Body of pancreas (tissue), 4 donors: ENCODE data around the gene MED20. TPM values are rescaled to one million over a fixed set of nuclear protein-coding genes. Genes with fewer than 3 reads are reported as not detected.

Experiments used
- ATAC-seq: fragments of 150-250 bp; one replicate; pipeline ENCODE4 v1.9.1; 2016
- DNase-seq, 4 donors: peaks; one replicate each; pipeline ENCODE4 v3.0.0-alpha.2; 2019
- H3K27ac ChIP-seq, 4 donors: fragments of 200-600 bp; sonication (generic); 1 replicate in 3 of 4; 2 replicates in 1 of 4; pipeline versions ENCODE4 v1.5.1 to v1.6.1; 2016 to 2019; ENCODE audit warnings: mild to moderate bottlenecking in 1 of 4, mixed read lengths in 1 of 4, moderate library complexity in 1 of 4
- H3K27me3 ChIP-seq, 2 donors: fragments of 200-600 bp; sonication (generic); one replicate each; pipeline ENCODE4 v1.6.0; 2016; ENCODE audit warnings: mild to moderate bottlenecking in 1 of 2
- H3K36me3 ChIP-seq, 2 donors: fragments of 200-600 bp; sonication (generic); replicated peaks in 1 of 2; 2 replicates each; pipeline ENCODE4 v1.5.1; 2016; ENCODE audit warnings: low read depth in 2 of 2; ENCODE audit not compliant: insufficient read depth in 1 of 2
- H3K4me1 ChIP-seq: fragments of 200-600 bp; sonication (generic); one replicate; pipeline ENCODE4 v1.6.0; 2016
- H3K4me3 ChIP-seq, 2 donors: fragments of 200-600 bp; sonication (generic); 1 replicate in 1 of 2; 2 replicates in 1 of 2; pipeline ENCODE4 v1.5.1; 2016 to 2019
- H3K9me3 ChIP-seq, 3 donors: fragments of 200-600 bp; sonication (generic); 1 replicate in 2 of 3; 2 replicates in 1 of 3; pipeline ENCODE4 v1.5.1; 2016
- CTCF ChIP-seq, 7 experiments: fragments of 450-650 bp in 4 of 7; fragments of 200-600 bp in 3 of 7; sonication (generic) in 3 of 7; IDR thresholded peaks; one replicate each; pipeline ENCODE4 v1.5.1; 2016 to 2019; ENCODE audit warnings: antibody characterized with exemption in 7 of 7
- POLR2A ChIP-seq, 3 donors: fragments of 450-650 bp; IDR thresholded peaks; one replicate each; pipeline ENCODE4 v1.6.1; 2016; ENCODE audit warnings: antibody characterized with exemption in 3 of 3, mild to moderate bottlenecking in 2 of 3
- WGBS, 2 donors: methylation state at CpG; one replicate each; pipeline ENCODE4 v1.1.5; 2017; 5-methylcytosine and 5-hydroxymethylcytosine counted together
- intact Hi-C: fragments of 100-400 bp; cut with DNase I; formaldehyde crosslinking; loops from one replicate; pipeline ENCODE4 v1.15.1; 2023
- total RNA-seq, 2 donors: library from RNA; depleted of rRNA; stranded (reverse); fragments of >200 nt; gene quantifications; one replicate each; pipeline ENCODE4 v1.1.0, GENCODE V29; 2016

Gene MED20
- total RNA-seq, 2 donors from 2014 or later: 9.9 to 17.8 TPM

GRCh38 chr6:41878961-41879405 is 42.0 kb downstream of the MED20 start:
- DNase-seq (no peak), ATAC-seq (no peak)
- H3K4me3 ChIP-seq: no peak overlapping the region
- H3K27ac ChIP-seq: no peak overlapping the region
- H3K9me3 ChIP-seq: no peaks in the 10 kb centered on the region
- H3K4me1 ChIP-seq: no peaks in the 10 kb centered on the region
- H3K27me3 ChIP-seq: no peaks in the 10 kb centered on the region
- H3K36me3 ChIP-seq: no peaks in the 10 kb centered on the region
- intact Hi-C loops: no loop called here
- no peak for TF ChIP-seq CTCF (IDR thresholded peaks at IDR 0.05)
- no peak for TF ChIP-seq POLR2A (IDR thresholded peaks at IDR 0.05)
- WGBS, 2 donors: 88 to 90% methylated on average over 5 of the region's 5 CpGs

- Histone ChIP-seq H3K27me3 (no peaks in the 10 kb centered on the region), H3K4me1 (no peaks in the 10 kb centered on the region), H3K36me3 (no peaks in the 10 kb centered on the region), H3K27ac (no peak overlapping the region), H3K4me3 (no peak overlapping the region), H3K9me3 (no peaks in the 10 kb centered on the region)
- TF ChIP-seq CTCF (IDR thresholded peaks at IDR 0.05): no peak
- no peak for TF ChIP-seq POLR2A (IDR thresholded peaks at IDR 0.05)
- DNase-seq (no peak), ATAC-seq (no peak)
- WGBS, 2 donors: 71 to 72% methylated on average over 2 of the region's 2 CpGs
- intact Hi-C loops: no loop called here
Observed at GRCh38 chr6:41878246-41878645, 42.7 kb downstream of the MED20 start.

DNA sequence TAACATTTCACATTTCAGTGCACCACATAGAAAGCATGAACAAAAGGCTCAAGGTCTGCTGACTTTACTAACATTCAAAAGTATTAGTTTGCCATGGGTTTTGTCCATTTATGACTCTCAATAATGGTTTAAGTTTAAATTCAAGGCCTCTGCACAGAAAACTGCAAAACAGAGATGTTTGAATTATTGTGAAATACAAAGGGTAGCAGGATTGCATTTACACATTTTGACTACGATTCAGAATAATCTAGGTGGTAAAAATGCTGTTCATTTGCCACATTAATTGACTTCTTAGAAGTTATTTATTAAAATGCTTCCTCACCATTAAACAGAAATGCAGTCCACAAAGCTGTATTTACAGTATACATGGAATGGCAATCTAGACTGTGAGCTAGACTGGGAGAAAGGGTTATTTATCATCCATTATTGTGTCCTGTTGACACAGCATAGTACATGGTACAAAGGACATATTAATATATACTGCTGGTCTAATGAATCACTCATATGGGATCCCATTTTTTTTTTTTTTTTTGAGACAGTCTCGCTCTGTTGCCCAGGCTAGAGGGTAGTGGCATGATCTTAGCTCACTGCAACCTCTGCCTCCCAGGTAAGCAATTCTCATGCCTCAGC is 43.8 kb downstream of the MED20 start:
- TF ChIP-seq CTCF (IDR thresholded peaks at IDR 0.05) (no peak), POLR2A (IDR thresholded peaks at IDR 0.05) (no peak)
- 81 to 90% methylated on average over 2 of the region's 2 CpGs for WGBS, 2 donors
- H3K27me3 ChIP-seq: no peaks in the 10 kb centered on the region
- no peaks in the 10 kb centered on the region for H3K36me3 ChIP-seq
- H3K27ac ChIP-seq: no peak overlapping the region
- no peak for DNase-seq
- ATAC-seq: no peak
- intact Hi-C loops: no loop called here
- H3K9me3 ChIP-seq: no peaks in the 10 kb centered on the region
- H3K4me3 ChIP-seq: no peak overlapping the region
- no peaks in the 10 kb centered on the region for H3K4me1 ChIP-seq

DNA sequence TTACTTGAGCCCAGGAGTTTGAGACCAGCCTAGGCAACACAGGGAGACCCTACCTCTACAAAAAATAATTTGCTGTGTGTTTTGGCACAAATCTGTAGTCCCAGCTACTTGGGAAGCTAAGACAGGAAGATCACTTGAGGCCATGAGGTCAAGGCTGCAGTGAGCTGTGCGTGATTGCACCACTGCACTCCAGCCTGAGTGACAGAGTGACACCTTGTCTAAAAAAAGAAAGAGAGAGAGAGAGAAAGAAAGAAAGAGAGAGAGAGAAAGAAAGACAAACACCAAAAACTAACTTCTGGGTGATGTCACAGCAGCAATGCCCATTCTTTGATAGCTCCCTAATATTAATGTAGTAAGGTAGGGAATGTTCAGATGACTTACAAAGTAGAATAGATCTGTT is 46.2 kb downstream of the MED20 start:
- H3K4me3 ChIP-seq: no peak overlapping the region
- H3K27ac ChIP-seq: no peak overlapping the region
- H3K27me3 ChIP-seq: no peaks in the 10 kb centered on the region
- H3K36me3 ChIP-seq: no peaks in the 10 kb centered on the region
- no peaks in the 10 kb centered on the region for H3K4me1 ChIP-seq
- TF ChIP-seq CTCF (IDR thresholded peaks at IDR 0.05): no peak
- no peak for TF ChIP-seq POLR2A (IDR thresholded peaks at IDR 0.05)
- intact Hi-C loops: no loop called here
- 67 to 100% methylated on average over 1 of the region's 1 CpG for WGBS, 2 donors
- no peak for ATAC-seq
- DNase-seq: no peak
- H3K9me3 ChIP-seq: no peaks in the 10 kb centered on the region

- intact Hi-C loops: no loop called here
- Histone ChIP-seq H3K4me3 (no peak overlapping the region), H3K27ac (no peak overlapping the region), H3K4me1 (no peaks in the 10 kb centered on the region), H3K27me3 (no peaks in the 10 kb centered on the region), H3K9me3 (no peaks in the 10 kb centered on the region), H3K36me3 (no peaks in the 10 kb centered on the region)
- no peak for TF ChIP-seq POLR2A (IDR thresholded peaks at IDR 0.05)
- TF ChIP-seq CTCF (IDR thresholded peaks at IDR 0.05): no peak
- no peak for ATAC-seq
- DNase-seq: no peak
- WGBS, 2 donors: 72 to 95% methylated on average over 13 of the region's 13 CpGs
Observed at GRCh38 chr6:41872147-41872546, 48.8 kb downstream of the MED20 start.
